Femur (tissue), 1 donor: ENCODE data around the gene IGSF11.
"Not testable (repeated sequence)": the region's sequence is repeated elsewhere in the genome, so short reads cannot be mapped to it uniquely, and the experiment has no call there.

Experiments
- DNase-seq: peaks from one replicate; pipeline ENCODE4 v3.0.0-alpha.2; 2017

IGSF11 gene

GRCh38 chr3:119034256-119035013, at the start of gene IGSF11:
IGSF11 (minus strand) TSS chr3:119034846; CDS start chr3:119034582, 264 bp downstream.
- peak; percentile 84 for DNase-seq

GRCh38 chr3:119080364-119080763, 45.7 kb upstream of the IGSF11 start:
- DNase-seq, result no peak

- DNase-seq, result no peak
Observed at GRCh38 chr3:119073258-119074001, 38.8 kb upstream of the IGSF11 start.

- DNase-seq, result not testable (repeated sequence)
Observed at GRCh38 chr3:119072451-119072850, 37.8 kb upstream of the IGSF11 start.

GRCh38 chr3:119069725-119070124, 35.1 kb upstream of the IGSF11 start:
- no peak for DNase-seq

- no peak for DNase-seq
Observed at GRCh38 chr3:119063471-119063870, 28.8 kb upstream of the IGSF11 start.

- DNase-seq, result no peak
Observed at GRCh38 chr3:119062892-119063291, 28.2 kb upstream of the IGSF11 start.

- no peak for DNase-seq
Observed at GRCh38 chr3:119044593-119044992, 9.9 kb upstream of the IGSF11 start.

- DNase-seq, result no peak
Observed at GRCh38 chr3:119042162-119042561, 7.5 kb upstream of the IGSF11 start.

- DNase-seq, result no peak
Observed at GRCh38 chr3:119035014-119035346, 334 bp upstream of the IGSF11 start.

GRCh38 chr3:119033393-119034255, 1.0 kb downstream of the IGSF11 start:
- DNase-seq, result no peak

- no peak for DNase-seq
Observed at GRCh38 chr3:119025171-119025795, 9.4 kb downstream of the IGSF11 start.

GRCh38 chr3:119019767-119020518, 14.7 kb downstream of the IGSF11 start:
- no peak for DNase-seq

GRCh38 chr3:119018690-119019463, 15.8 kb downstream of the IGSF11 start:
- DNase-seq, result peak; percentile 21

GRCh38 chr3:119015942-119016341, 18.7 kb downstream of the IGSF11 start:
- no peak for DNase-seq

GRCh38 chr3:119013951-119014350, 20.7 kb downstream of the IGSF11 start:
- DNase-seq, result no peak

GRCh38 chr3:119011528-119011927, 23.1 kb downstream of the IGSF11 start:
- no peak for DNase-seq

- DNase-seq, result no peak
Observed at GRCh38 chr3:118997190-118997589, 37.5 kb downstream of the IGSF11 start.

GRCh38 chr3:118991775-118992174, 42.9 kb downstream of the IGSF11 start:
- DNase-seq, result no peak

- no peak for DNase-seq
Observed at GRCh38 chr3:118990823-118991560, 43.7 kb downstream of the IGSF11 start.
